Measurements from ENCODE around the gene ZNF594.

- TF ChIP-seq, protein P1, sequence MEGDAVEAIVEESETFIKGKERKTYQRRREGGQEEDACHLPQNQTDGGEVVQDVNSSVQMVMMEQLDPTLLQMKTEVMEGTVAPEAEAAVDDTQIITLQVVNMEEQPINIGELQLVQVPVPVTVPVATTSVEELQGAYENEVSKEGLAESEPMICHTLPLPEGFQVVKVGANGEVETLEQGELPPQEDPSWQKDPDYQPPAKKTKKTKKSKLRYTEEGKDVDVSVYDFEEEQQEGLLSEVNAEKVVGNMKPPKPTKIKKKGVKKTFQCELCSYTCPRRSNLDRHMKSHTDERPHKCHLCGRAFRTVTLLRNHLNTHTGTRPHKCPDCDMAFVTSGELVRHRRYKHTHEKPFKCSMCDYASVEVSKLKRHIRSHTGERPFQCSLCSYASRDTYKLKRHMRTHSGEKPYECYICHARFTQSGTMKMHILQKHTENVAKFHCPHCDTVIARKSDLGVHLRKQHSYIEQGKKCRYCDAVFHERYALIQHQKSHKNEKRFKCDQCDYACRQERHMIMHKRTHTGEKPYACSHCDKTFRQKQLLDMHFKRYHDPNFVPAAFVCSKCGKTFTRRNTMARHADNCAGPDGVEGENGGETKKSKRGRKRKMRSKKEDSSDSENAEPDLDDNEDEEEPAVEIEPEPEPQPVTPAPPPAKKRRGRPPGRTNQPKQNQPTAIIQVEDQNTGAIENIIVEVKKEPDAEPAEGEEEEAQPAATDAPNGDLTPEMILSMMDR (IDR thresholded peaks at IDR 0.05 in 4 of 5, conservative IDR thresholded peaks at IDR 0.05 in 1 of 5), result no peak
- no peak for TF ChIP-seq POLR2A (IDR thresholded peaks at IDR 0.05)
These were observed 6.8 kb upstream of the ZNF594 start for GRCh38 chr17:5198472-5198871.
